Stimulated activated naive B cell treated with anti-CD40 and anti-IgM and Interleukin-4, amounts not matched to agents 10 μg/mL and 1 μg/mL and 100 μg/mL, for 72 hours (primary cell): ENCODE results near the gene ATP6V1G1.
A peak's percentile ranks its signal among the peaks of the same experiment; 100 is the strongest.
"Not testable (repeated sequence)": the region's sequence is repeated elsewhere in the genome, so short reads cannot be mapped to it uniquely, and the experiment has no call there.

Source experiments
- ATAC-seq, 2 donors: fragments of 150-1000 bp; cut with Tn5 transposase; replicated peaks; 2 replicates each; pipeline ENCODE4 v1.10.0; 2021; ENCODE audit warnings: moderate library complexity in 1 of 2
- DNase-seq: peaks from one replicate; pipeline ENCODE4 v3.0.0; 2021
- H3K27ac Mint-ChIP-seq: one replicate; pipeline ENCODE4 v1.8.0; 2022; ENCODE audit warnings: mild to moderate bottlenecking, mixed read lengths
- H3K27me3 Mint-ChIP-seq, 2 donors: one replicate each; pipeline ENCODE4 v1.8.0; 2022; ENCODE audit warnings: mixed read lengths in 2 of 2
- H3K36me3 Mint-ChIP-seq, 2 donors: one replicate each; pipeline ENCODE4 v1.8.0; 2022; ENCODE audit warnings: mixed read lengths in 2 of 2, mild to moderate bottlenecking in 1 of 2
- H3K4me1 Mint-ChIP-seq, 2 donors: one replicate each; pipeline ENCODE4 v1.8.0; 2022; ENCODE audit warnings: mixed read lengths in 2 of 2, mild to moderate bottlenecking in 1 of 2
- H3K4me3 Mint-ChIP-seq, 2 donors: one replicate each; pipeline ENCODE4 v1.8.0; 2022; ENCODE audit warnings: mild to moderate bottlenecking in 2 of 2, mixed read lengths in 2 of 2, moderate library complexity in 1 of 2
- H3K9me3 Mint-ChIP-seq, 2 donors: one replicate each; pipeline ENCODE4 v1.8.0; 2022; ENCODE audit warnings: mixed read lengths in 2 of 2, mild to moderate bottlenecking in 1 of 2

Gene ATP6V1G1

GRCh38 chr9:114560956-114561355 lies 26.6 kb upstream of the ATP6V1G1 start:
- ATAC-seq (no peak), DNase-seq (no peak)
- no peak overlapping the region for H3K4me3 Mint-ChIP-seq
- H3K4me1 Mint-ChIP-seq = peaks cover 30 to 56% of the 10 kb centered on the region in 2 donors
- H3K36me3 Mint-ChIP-seq = peaks cover 0 to 12% of the 10 kb centered on the region in 2 donors
- H3K27ac Mint-ChIP-seq = no peak overlapping the region
- no peaks in the 10 kb centered on the region for H3K27me3 Mint-ChIP-seq
- H3K9me3 Mint-ChIP-seq = peaks cover 0 to 3% of the 10 kb centered on the region in 2 donors

- peaks cover 0 to under 1% of the 10 kb centered on the region in 2 donors for H3K9me3 Mint-ChIP-seq
These were observed 25.8 kb upstream of the ATP6V1G1 start for GRCh38 chr9:114561771-114562170.

GRCh38 chr9:114565204-114565603 lies 22.4 kb upstream of the ATP6V1G1 start:
- DNase-seq = no peak
- Mint-ChIP-seq H3K4me1 (peaks cover 8 to 32% of the 10 kb centered on the region in 2 donors), H3K4me3 (no peak overlapping the region), H3K27me3 (no peaks in the 10 kb centered on the region), H3K9me3 (no peaks in the 10 kb centered on the region), H3K27ac (peak overlapping the region; percentile 37), H3K36me3 (peaks cover 0 to 3% of the 10 kb centered on the region in 2 donors)
- ATAC-seq = no peak

More at GRCh38 chr9:114561771-114562170, 25.8 kb upstream of the ATP6V1G1 start:
- ATAC-seq (no peak), DNase-seq (no peak)
- no peak overlapping the region for H3K4me3 Mint-ChIP-seq
- no peak overlapping the region for H3K27ac Mint-ChIP-seq
- peaks cover 25 to 56% of the 10 kb centered on the region in 2 donors for H3K4me1 Mint-ChIP-seq
- H3K36me3 Mint-ChIP-seq = peaks cover 0 to 8% of the 10 kb centered on the region in 2 donors
- no peaks in the 10 kb centered on the region for H3K27me3 Mint-ChIP-seq

- H3K27me3 Mint-ChIP-seq = no peaks in the 10 kb centered on the region
- ATAC-seq = no peak
- peak overlapping the region; percentile 3 for H3K27ac Mint-ChIP-seq
- peaks cover 15 to 50% of the 10 kb centered on the region in 2 donors for H3K4me1 Mint-ChIP-seq
- H3K36me3 Mint-ChIP-seq = no peaks in the 10 kb centered on the region
- H3K4me3 Mint-ChIP-seq = no peak overlapping the region
- H3K9me3 Mint-ChIP-seq = no peaks in the 10 kb centered on the region
- no peak for DNase-seq
These were observed 16.8 kb upstream of the ATP6V1G1 start for GRCh38 chr9:114570742-114571141.

DNA sequence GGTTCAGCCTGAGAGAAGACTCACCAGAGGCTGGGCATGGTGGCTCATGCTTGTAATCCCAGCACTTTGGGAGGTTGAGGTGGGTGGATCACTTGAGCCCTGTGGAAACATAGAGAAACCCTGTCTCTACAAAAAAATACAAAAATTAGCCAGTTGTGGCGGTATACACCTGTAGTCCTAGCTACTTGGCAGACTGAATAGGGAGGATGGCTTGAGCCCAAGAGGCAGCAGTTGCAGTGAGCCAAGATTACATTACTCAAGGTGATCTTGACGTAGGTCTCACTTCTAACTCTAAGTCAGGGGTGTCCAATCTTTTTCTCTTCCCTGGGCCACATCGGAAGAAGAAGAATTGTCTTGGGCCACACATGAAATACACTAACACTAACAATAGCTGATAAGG lies 16.2 kb upstream of the ATP6V1G1 start:
- Mint-ChIP-seq H3K27me3 (no peaks in the 10 kb centered on the region), H3K4me3 (no peak overlapping the region), H3K36me3 (no peaks in the 10 kb centered on the region), H3K27ac (no peak overlapping the region), H3K4me1 (peaks cover 18 to 48% of the 10 kb centered on the region in 2 donors), H3K9me3 (no peaks in the 10 kb centered on the region)
- no peak for DNase-seq
- ATAC-seq = no peak

- Mint-ChIP-seq H3K27me3 (no peaks in the 10 kb centered on the region), H3K36me3 (no peaks in the 10 kb centered on the region), H3K9me3 (no peaks in the 10 kb centered on the region), H3K4me1 (peaks cover 16 to 41% of the 10 kb centered on the region in 2 donors), H3K4me3 (no peak overlapping the region), H3K27ac (peak overlapping the region; percentile 25)
- ATAC-seq = no peak
- DNase-seq = no peak
These were observed 15.4 kb upstream of the ATP6V1G1 start for GRCh38 chr9:114572199-114572598.

DNA sequence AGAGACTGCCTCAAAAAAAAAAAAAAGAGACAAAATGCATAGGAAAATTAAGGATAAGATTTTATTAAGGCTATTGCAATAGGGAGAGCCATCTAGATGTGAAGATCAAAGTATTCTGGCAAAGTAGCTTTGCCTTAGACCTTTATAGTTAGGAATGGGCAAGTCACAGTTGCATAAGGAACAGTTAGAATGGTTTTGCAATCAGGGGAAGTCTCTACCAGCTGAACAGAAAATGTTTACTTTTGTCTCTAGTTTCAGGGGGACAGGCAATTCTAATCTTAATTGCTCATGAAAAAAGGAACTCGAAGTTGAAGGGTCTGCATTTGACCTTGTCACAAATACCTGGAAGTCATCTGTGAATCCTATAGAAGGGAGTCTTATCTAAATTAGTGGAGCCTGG lies 13.1 kb upstream of the ATP6V1G1 start:
- no peaks in the 10 kb centered on the region for H3K27me3 Mint-ChIP-seq
- no peak overlapping the region for H3K4me3 Mint-ChIP-seq
- no peaks in the 10 kb centered on the region for H3K9me3 Mint-ChIP-seq
- no peaks in the 10 kb centered on the region for H3K36me3 Mint-ChIP-seq
- H3K4me1 Mint-ChIP-seq = peaks cover 15 to 41% of the 10 kb centered on the region in 2 donors
- H3K27ac Mint-ChIP-seq = peak overlapping the region; percentile 5
- DNase-seq (no peak), ATAC-seq (no peak)

GRCh38 chr9:114576779-114577178 lies 10.8 kb upstream of the ATP6V1G1 start:
- H3K4me3 Mint-ChIP-seq, H3K36me3 Mint-ChIP-seq, DNase-seq, ATAC-seq, H3K27ac Mint-ChIP-seq, H3K27me3 Mint-ChIP-seq, H3K9me3 Mint-ChIP-seq: not testable (repeated sequence)
- peaks cover 16 to 33% of the 10 kb centered on the region in 2 donors for H3K4me1 Mint-ChIP-seq

DNA sequence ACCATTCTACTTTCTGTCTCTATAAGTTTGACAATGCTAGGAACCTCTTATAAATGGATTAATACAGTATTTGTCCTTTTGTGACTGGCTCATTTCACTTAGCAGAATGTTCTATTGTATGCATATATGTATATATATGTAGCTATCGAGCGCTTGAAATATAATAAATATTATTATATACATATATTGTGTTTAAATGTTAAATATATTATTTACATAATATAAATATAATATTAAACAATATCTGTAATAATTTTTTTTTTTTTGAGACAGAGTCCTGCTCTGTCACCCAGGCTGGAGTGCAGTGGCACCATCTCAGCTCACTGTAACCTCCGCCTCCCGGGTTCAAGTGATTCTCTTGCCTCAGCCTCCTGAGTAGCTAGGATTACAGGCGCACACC lies 9.4 kb upstream of the ATP6V1G1 start:
- DNase-seq, H3K9me3 Mint-ChIP-seq: not testable (repeated sequence)
- H3K4me1 Mint-ChIP-seq = peaks cover 14 to 30% of the 10 kb centered on the region in 2 donors

DNA sequence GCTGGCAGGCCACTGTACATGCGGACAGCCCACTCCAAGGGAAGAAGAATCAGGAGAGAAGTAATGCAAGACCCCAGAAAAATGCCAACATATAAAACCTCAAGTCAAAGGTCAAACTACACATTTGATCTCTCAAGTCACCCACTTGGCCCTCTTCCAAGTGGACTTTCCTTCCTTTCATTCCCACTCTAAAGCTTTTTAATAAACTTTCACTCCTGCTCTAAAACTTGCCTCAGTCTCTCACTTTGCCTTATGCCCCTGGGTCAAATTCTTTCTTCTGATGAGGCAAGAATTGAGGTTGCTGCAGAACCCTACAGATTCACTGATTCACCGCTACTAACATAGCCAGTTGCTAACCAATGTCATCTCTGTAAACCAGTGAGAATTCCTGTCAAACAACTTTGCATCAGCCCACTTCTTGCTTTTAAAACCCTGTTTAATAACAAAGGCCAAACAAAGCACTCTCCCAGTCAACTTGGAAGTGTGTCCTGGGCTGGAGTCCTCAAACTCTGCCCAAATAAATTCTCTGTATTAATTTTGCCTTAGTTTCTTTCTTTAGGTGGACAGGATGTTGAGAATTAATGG lies 6.9 kb upstream of the ATP6V1G1 start:
- ATAC-seq (no peak), DNase-seq (no peak)
- no peaks in the 10 kb centered on the region for H3K9me3 Mint-ChIP-seq
- H3K4me1 Mint-ChIP-seq = peaks cover 4 to 6% of the 10 kb centered on the region in 2 donors
- H3K27me3 Mint-ChIP-seq = no peaks in the 10 kb centered on the region
- no peaks in the 10 kb centered on the region for H3K36me3 Mint-ChIP-seq
- no peak overlapping the region for H3K4me3 Mint-ChIP-seq
- H3K27ac Mint-ChIP-seq = no peak overlapping the region

More for the DNA sequence above, 9.4 kb upstream of the ATP6V1G1 start:
- H3K36me3 Mint-ChIP-seq, H3K27me3 Mint-ChIP-seq, H3K4me3 Mint-ChIP-seq, H3K27ac Mint-ChIP-seq, ATAC-seq: not testable (repeated sequence)

- no peak for ATAC-seq
- no peak overlapping the region for H3K27ac Mint-ChIP-seq
- H3K4me1 Mint-ChIP-seq = peaks cover 8 to 12% of the 10 kb centered on the region in 2 donors
- peaks cover 9% of the 10 kb centered on the region in 2 donors for H3K36me3 Mint-ChIP-seq
- H3K9me3 Mint-ChIP-seq = no peaks in the 10 kb centered on the region
- no peak overlapping the region for H3K4me3 Mint-ChIP-seq
- no peaks in the 10 kb centered on the region for H3K27me3 Mint-ChIP-seq
- DNase-seq = no peak
These were observed 4.0 kb upstream of the ATP6V1G1 start for GRCh38 chr9:114583371-114584155.

DNA sequence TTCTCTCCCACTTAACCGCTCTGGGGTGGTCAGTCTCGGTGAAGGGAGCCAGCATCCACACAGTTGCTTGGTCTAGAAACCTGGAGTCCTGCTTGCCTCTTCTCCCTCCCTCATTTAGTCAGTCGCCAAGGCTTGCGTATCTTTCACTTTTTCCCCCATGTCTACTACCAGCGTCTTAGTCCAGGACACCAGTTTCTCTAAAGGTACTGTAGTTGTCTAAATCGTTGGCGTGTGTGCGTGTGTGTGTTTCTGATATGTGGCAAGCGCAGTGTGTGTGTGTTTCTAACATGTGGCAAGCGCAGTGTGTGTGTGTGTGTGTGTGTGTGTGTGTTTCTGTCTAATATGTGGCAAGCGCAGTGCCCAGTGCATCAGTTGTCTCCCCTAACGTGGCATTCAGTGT lies 641 bp downstream of the ATP6V1G1 start:
- Mint-ChIP-seq H3K9me3 (no peaks in the 10 kb centered on the region), H3K36me3 (peaks cover 22 to 38% of the 10 kb centered on the region in 2 donors), H3K27ac (peak overlapping the region; percentile 100), H3K27me3 (no peaks in the 10 kb centered on the region), H3K4me3 (peak overlapping the region; percentile 99 to 100), H3K4me1 (peaks cover 38 to 53% of the 10 kb centered on the region in 2 donors)
- DNase-seq (no peak), ATAC-seq (no peak)

DNA sequence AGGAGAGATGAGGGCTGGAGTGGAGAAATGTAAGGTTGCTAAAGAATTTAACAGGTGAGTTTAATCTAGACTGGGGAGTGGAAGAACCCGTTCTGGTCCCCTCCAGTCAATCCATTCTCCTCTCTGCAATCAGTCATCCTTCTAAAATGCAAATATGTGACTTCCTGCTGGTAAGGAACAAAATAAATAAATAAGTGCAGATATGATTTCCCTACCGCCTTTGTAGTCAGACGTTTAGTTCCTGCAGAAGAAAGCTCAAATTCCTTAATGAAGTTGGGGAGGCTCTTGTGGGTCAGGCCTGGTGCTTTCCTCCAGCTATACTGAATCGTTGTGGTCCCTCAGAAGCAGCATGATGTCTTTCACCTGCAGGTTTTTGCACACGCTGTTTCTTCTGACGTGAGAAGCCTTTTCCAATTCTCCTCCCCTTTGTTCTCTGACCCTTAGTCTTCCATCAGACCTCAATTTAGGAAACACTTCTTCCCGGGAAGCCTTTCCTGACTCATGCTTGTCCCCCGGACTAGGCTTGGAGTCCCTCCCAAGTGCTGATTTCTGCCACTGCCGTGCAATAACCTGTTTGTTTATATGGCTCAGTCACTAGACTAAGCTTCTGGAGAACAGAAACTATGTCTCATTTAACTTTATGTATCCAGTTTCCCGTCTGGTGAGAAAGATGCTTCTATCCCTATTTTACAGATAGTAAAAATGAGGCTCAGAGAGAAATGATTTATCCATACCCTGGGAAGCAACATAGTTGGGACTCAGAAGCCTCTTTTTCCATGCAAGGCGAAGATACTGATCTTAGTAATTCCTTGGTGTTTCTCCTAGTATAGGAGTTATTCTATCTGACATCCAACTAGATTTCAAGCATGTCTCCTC lies 1.3 kb downstream of the ATP6V1G1 start:
- Mint-ChIP-seq H3K9me3 (no peaks in the 10 kb centered on the region), H3K4me3 (peak overlapping the region; percentile 99 to 100), H3K4me1 (peaks cover 38 to 58% of the 10 kb centered on the region in 2 donors), H3K27ac (peak overlapping the region; percentile 100), H3K36me3 (peaks cover 22 to 41% of the 10 kb centered on the region in 2 donors), H3K27me3 (no peaks in the 10 kb centered on the region)
- ATAC-seq = no peak
- no peak for DNase-seq

DNA sequence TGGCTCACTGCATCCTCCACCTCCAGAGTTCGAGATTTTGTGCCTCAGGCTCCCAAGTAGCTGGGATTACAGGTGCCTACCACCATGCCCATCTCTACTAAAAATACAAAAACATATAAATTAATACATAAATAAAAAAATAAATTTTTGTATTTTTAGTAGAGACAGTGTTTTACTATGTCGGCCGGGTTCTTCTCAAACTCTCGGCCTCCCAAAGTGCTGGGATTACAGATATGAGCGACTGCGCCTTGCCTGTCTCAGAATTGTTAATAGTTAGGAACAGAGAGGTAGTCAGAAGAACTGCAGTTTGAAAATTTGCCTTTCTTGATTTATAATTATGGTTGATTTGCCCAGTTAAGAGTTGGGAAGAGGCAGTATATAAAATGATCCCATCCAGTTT lies 2.8 kb downstream of the ATP6V1G1 start:
- Mint-ChIP-seq H3K4me1 (peaks cover 40 to 61% of the 10 kb centered on the region in 2 donors), H3K9me3 (no peaks in the 10 kb centered on the region), H3K4me3 (peak overlapping the region in 1 of 2 donors; percentile 67), H3K36me3 (peaks cover 34 to 54% of the 10 kb centered on the region in 2 donors), H3K27ac (no peak overlapping the region), H3K27me3 (no peaks in the 10 kb centered on the region)
- no peak for DNase-seq
- no peak for ATAC-seq
